Glutamatergic neuron (in vitro differentiated cells): ENCODE measurements around the gene RAB35. TPM values are rescaled to one million over a fixed set of nuclear protein-coding genes. Genes with fewer than 3 reads are reported as not detected.

ENCODE experiments used
- DNase-seq: peaks from one replicate; pipeline ENCODE4 v3.0.0; 2022
- H3K27ac Mint-ChIP-seq: one replicate; pipeline ENCODE4 v1.8.0; 2020; ENCODE audit warnings: mild to moderate bottlenecking, mixed read lengths, inconsistent platforms; ENCODE audit not compliant: unreplicated experiment
- H3K27me3 Mint-ChIP-seq: one replicate; pipeline ENCODE4 v1.8.0; 2020; ENCODE audit warnings: mild to moderate bottlenecking, moderate library complexity, mixed read lengths, inconsistent platforms; ENCODE audit not compliant: unreplicated experiment
- H3K36me3 Mint-ChIP-seq: one replicate; pipeline ENCODE4 v1.8.0; 2020; ENCODE audit warnings: mild to moderate bottlenecking, mixed read lengths, inconsistent platforms; ENCODE audit not compliant: unreplicated experiment
- H3K4me1 Mint-ChIP-seq: one replicate; pipeline ENCODE4 v1.8.0; 2020; ENCODE audit warnings: mild to moderate bottlenecking, low read depth, mixed read lengths, inconsistent platforms; ENCODE audit not compliant: unreplicated experiment
- H3K4me3 Mint-ChIP-seq: one replicate; pipeline ENCODE4 v1.8.0; 2020; ENCODE audit warnings: mild to moderate bottlenecking, mixed read lengths, inconsistent platforms; ENCODE audit not compliant: unreplicated experiment
- H3K9me3 Mint-ChIP-seq: one replicate; pipeline ENCODE4 v1.8.0; 2020; ENCODE audit warnings: mild to moderate bottlenecking, moderate library complexity, mixed read lengths, inconsistent platforms; ENCODE audit not compliant: unreplicated experiment
- CTCF ChIP-seq: fragments of 200-600 bp; sonication (generic); IDR thresholded peaks from one replicate; pipeline ENCODE4 v1.5.0; 2021; ENCODE audit not compliant: partially characterized antibody, unreplicated experiment
- total RNA-seq: library from RNA; stranded (reverse); fragmentation: NEBNext Ultra II Directional; extraction: Animal tissue kit (Norgen Biotek cat#: 25700); gene quantifications from one replicate; pipeline ENCODE4 v1.2.1, GENCODE V29; 2021; ENCODE audit not compliant: unreplicated experiment

Gene RAB35
- total RNA-seq, 1 donor from 2014 or later: 57.2 TPM

- H3K36me3 Mint-ChIP-seq: no peaks in the 10 kb centered on the region
- no peak for TF ChIP-seq CTCF
- no peaks in the 10 kb centered on the region for H3K4me1 Mint-ChIP-seq
- DNase-seq: no peak
- H3K27ac Mint-ChIP-seq: no peak overlapping the region
- H3K4me3 Mint-ChIP-seq: no peak overlapping the region
- H3K27me3 Mint-ChIP-seq: no peaks in the 10 kb centered on the region
- no peaks in the 10 kb centered on the region for H3K9me3 Mint-ChIP-seq
Measured at GRCh38 chr12:120067084-120067869, 49.3 kb downstream of the RAB35 start.

GRCh38 chr12:120066341-120066740, 50.2 kb downstream of the RAB35 start:
- Mint-ChIP-seq H3K27ac (no peak overlapping the region), H3K27me3 (no peaks in the 10 kb centered on the region), H3K4me1 (no peaks in the 10 kb centered on the region), H3K4me3 (no peak overlapping the region), H3K36me3 (no peaks in the 10 kb centered on the region), H3K9me3 (no peaks in the 10 kb centered on the region)
- DNase-seq: no peak
- no peak for TF ChIP-seq CTCF

- no peaks in the 10 kb centered on the region for H3K27me3 Mint-ChIP-seq
- peaks cover 2% of the 10 kb centered on the region for H3K4me1 Mint-ChIP-seq
- no peaks in the 10 kb centered on the region for H3K36me3 Mint-ChIP-seq
- no peak overlapping the region for H3K27ac Mint-ChIP-seq
- no peak for DNase-seq
- no peak overlapping the region for H3K4me3 Mint-ChIP-seq
- no peak for TF ChIP-seq CTCF
- H3K9me3 Mint-ChIP-seq: no peaks in the 10 kb centered on the region
Measured at GRCh38 chr12:120065472-120065871, 51.1 kb downstream of the RAB35 start.

DNA sequence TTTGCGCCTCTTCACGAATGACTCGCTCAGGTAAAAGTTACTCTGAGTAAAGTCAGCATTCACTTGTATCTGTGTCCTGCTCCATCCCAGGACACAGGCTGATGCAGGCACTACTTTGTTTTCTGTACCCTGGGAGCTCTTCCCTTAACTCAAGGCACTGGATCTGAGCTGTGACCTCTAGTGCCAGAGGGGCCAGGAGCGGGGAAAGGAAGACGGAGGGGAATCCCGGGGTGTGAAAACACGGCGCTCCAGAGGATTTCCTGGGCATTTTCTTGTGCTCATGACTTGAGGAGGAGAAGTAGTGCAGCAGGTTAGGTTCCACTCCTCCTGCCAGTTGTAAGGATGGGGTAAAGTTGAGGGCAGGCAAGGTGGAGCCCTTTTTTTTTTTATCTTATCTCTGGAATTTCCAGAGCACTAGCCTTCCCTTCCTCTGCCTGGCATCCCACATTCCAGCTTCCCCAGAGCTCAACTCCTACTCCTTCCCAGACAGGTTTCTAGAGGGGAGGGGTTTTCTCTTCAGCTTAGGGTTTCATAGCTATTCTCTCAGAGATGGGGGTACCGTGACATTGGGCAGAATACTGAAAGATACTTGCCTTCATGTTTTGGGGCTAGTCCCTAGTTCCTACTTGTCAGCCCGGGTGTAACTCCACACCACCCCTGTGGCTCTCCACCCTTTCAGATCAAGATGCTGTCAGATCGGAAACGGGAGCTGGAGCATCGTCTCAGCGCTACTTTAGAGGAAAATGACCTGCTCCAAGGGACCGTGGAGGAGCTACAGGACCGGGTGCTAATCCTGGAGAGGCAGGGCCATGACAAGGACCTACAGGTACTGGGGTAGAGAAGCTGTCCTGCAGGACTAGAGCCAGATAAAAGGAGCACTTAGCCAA, 52.3 kb downstream of the RAB35 start:
- no peak for DNase-seq
- H3K36me3 Mint-ChIP-seq: no peaks in the 10 kb centered on the region
- no peak for TF ChIP-seq CTCF
- peaks cover 4% of the 10 kb centered on the region for H3K4me1 Mint-ChIP-seq
- H3K4me3 Mint-ChIP-seq: no peak overlapping the region
- H3K27ac Mint-ChIP-seq: no peak overlapping the region
- no peaks in the 10 kb centered on the region for H3K9me3 Mint-ChIP-seq
- H3K27me3 Mint-ChIP-seq: no peaks in the 10 kb centered on the region
